ENCODE measurements around the gene SLC12A3. TPM values are rescaled to one million over a fixed set of nuclear protein-coding genes. Genes with fewer than 3 reads are reported as not detected.

SLC12A3 gene
- polyA plus RNA-seq, 2 of the 4 experiments (the other 2 are of a cell fraction): 0.08 to 0.09 TPM

DNA sequence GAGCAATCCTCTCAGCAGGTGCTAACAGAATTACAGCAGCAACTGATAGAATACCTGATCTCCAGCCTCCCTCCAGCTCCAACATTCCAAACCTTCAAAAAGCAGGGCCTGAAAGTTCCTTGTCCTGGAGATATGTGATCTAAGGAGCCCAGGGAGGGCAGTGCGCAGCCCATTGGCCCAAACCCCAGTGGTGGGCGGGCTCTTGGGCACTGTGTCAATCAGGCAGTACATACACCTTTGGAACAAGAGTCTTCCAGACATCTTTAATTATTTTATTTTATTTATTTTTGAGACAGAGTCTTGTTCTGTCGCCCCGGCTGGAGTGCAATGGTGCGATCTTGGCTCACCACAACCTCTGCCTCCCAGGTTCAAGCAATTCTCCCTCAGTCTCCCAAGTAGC lies 24.2 kb downstream of the SLC12A3 start:
- 95% methylated on average over 5 of the region's 5 CpGs for WGBS (ENCODE audit: missing lambda C conversion rate)
- no peak overlapping the region for H3K4me3 ChIP-seq
- ChIA-PET CTCF (no interaction called here), POLR2A (no interaction called here)
- H3K4me2 ChIP-seq: no peak overlapping the region
- no peaks in the 10 kb centered on the region for H3K4me1 ChIP-seq
- TF ChIP-seq ZFP36 (IDR thresholded peaks at IDR 0.05; ENCODE audit: borderline replicate concordance, partially characterized antibody) (no peak), POLR2A (IDR thresholded peaks at IDR 0.05; ENCODE audit: low read length) (no peak), RARB (CRISPR knock-in tag; IDR thresholded peaks at IDR 0.05) (no peak), CBX8 (IDR thresholded peaks at IDR 0.05) (no peak), NPAS2 (CRISPR knock-in tag; IDR thresholded peaks at IDR 0.05; ENCODE audit: borderline replicate concordance) (no peak), NFE2L2 (conservative IDR thresholded peaks at IDR 0.05; ENCODE audit: low read length) (no peak), RCOR1 (IDR thresholded peaks at IDR 0.05; ENCODE audit: low read depth, low read length) (no peak), KDM5A (IDR thresholded peaks at IDR 0.05) (no peak), JUNB (IDR thresholded peaks at IDR 0.05) (no peak), JUN (IDR thresholded peaks at IDR 0.05) (no peak), FOXS1 (CRISPR knock-in tag; IDR thresholded peaks at IDR 0.05) (no peak), KDM1A (IDR thresholded peaks at IDR 0.05; ENCODE audit: low read depth) (no peak)
- TF ChIP-seq, protein P1, sequence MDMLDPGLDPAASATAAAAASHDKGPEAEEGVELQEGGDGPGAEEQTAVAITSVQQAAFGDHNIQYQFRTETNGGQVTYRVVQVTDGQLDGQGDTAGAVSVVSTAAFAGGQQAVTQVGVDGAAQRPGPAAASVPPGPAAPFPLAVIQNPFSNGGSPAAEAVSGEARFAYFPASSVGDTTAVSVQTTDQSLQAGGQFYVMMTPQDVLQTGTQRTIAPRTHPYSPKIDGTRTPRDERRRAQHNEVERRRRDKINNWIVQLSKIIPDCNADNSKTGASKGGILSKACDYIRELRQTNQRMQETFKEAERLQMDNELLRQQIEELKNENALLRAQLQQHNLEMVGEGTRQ (IDR thresholded peaks at IDR 0.05): no peak
- DNase-seq (ENCODE audit: low read depth in 1 of 2, low spot score in 1 of 2): no peak
- H3K9me3 ChIP-seq: no peaks in the 10 kb centered on the region
- no peak overlapping the region for H3K27ac ChIP-seq
- ATAC-seq: peak; percentile 39 to 75; a peak in 3 of 6 replicates
- no peak for FAIRE-seq

DNA sequence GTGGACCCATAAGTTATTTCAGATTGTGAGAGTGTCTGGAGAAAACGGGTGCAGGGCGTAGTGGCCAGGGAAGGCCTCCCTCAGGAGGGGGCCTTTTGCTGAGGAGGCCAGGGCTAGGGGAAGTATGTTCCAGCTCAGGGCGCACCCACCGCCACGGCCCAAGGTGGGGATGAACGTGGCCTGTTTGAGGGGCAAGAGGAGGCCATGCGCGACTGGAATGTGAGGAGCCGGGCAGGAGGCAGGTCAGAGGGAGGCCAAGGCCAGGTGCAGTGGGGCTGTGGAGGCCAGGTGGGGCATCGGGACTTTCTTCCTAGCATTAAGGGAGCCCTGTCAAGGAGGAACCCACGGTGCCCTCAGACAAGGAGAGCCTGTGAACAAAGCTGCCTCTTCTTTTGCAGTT lies 26.7 kb downstream of the SLC12A3 start:
- WGBS (ENCODE audit: missing lambda C conversion rate): 71% methylated on average over 11 of the region's 11 CpGs
- ChIA-PET CTCF (interaction anchor here (2.4 kb wide), 1 partner anchor 24 kb away, joined by 6 read pairs; no protein-coding TSS in a partner anchor), POLR2A (no interaction called here)

DNA sequence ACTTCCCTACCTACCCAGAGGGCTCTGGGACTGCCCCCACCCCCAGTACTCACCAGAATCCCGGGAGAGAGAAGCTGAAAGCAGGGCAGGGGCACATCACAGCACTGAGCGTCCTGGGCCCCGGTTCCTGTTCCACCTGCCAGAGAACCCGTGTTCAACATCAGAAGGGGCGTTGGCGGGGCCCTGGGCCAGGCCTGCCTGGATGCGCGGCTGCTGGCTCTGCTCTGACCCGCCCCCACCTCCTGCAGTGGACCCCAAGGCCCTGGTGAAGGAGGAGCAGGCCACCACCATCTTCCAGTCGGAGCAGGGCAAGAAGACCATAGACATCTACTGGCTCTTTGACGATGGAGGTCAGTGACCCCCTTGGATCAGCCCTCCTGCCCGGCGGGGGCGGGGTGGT lies 27.7 kb downstream of the SLC12A3 start:
- H3K4me2 ChIP-seq: no peak overlapping the region
- DNase-seq (ENCODE audit: low read depth in 1 of 2, low spot score in 1 of 2): no peak
- H3K27ac ChIP-seq: no peak overlapping the region
- TF ChIP-seq EHF (CRISPR knock-in tag; IDR thresholded peaks at IDR 0.05): no peak
- no peak for TF ChIP-seq SMC3 (IDR thresholded peaks at IDR 0.05)
- TF ChIP-seq, protein P2, sequence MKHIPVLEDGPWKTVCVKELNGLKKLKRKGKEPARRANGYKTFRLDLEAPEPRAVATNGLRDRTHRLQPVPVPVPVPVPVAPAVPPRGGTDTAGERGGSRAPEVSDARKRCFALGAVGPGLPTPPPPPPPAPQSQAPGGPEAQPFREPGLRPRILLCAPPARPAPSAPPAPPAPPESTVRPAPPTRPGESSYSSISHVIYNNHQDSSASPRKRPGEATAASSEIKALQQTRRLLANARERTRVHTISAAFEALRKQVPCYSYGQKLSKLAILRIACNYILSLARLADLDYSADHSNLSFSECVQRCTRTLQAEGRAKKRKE (CRISPR knock-in tag; IDR thresholded peaks at IDR 0.05; ENCODE audit: low read depth): no peak
- no peak for TF ChIP-seq FOXS1 (CRISPR knock-in tag; IDR thresholded peaks at IDR 0.05)
- no peak for TF ChIP-seq GATA3 (IDR thresholded peaks at IDR 0.05; ENCODE audit: borderline replicate concordance)
- TF ChIP-seq NFE2L2 (conservative IDR thresholded peaks at IDR 0.05; ENCODE audit: low read length): no peak
- TF ChIP-seq ESRRA (IDR thresholded peaks at IDR 0.05; ENCODE audit: borderline replicate concordance, low read length): no peak
- TF ChIP-seq, protein P3, sequence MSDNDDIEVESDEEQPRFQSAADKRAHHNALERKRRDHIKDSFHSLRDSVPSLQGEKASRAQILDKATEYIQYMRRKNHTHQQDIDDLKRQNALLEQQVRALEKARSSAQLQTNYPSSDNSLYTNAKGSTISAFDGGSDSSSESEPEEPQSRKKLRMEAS (IDR thresholded peaks at IDR 0.05): no peak
- no peak for TF ChIP-seq ZC3H11A (IDR thresholded peaks at IDR 0.05)
- no peak for TF ChIP-seq EHMT2 (IDR thresholded peaks at IDR 0.05; ENCODE audit: low read depth)
- TF ChIP-seq MYC (IDR thresholded peaks at IDR 0.05; ENCODE audit: borderline replicate concordance, low read length): no peak
- TF ChIP-seq JUNB (IDR thresholded peaks at IDR 0.05): no peak
- no peak for TF ChIP-seq CBX2 (IDR thresholded peaks at IDR 0.05; ENCODE audit: borderline replicate concordance, low read depth)
- 61% methylated on average over 10 of the region's 14 CpGs for WGBS (ENCODE audit: missing lambda C conversion rate)
- no peak overlapping the region for H3K4me3 ChIP-seq
- POLR2A ChIA-PET: no interaction called here
- ATAC-seq: no peak; a peak in 2 of 6 replicates
- no peaks in the 10 kb centered on the region for H3K9me3 ChIP-seq
- no peak for FAIRE-seq
- no peaks in the 10 kb centered on the region for H3K4me1 ChIP-seq
- CTCF ChIA-PET: interaction anchor here (2.4 kb wide), 1 partner anchor 25 kb away, joined by 6 read pairs; no protein-coding TSS in a partner anchor

More for the DNA sequence above, 26.7 kb downstream of the SLC12A3 start:
- no peak for FAIRE-seq
- Histone ChIP-seq H3K4me2 (no peak overlapping the region), H3K4me1 (no peaks in the 10 kb centered on the region), H3K4me3 (no peak overlapping the region), H3K9me3 (no peaks in the 10 kb centered on the region), H3K27ac (no peak overlapping the region)
- TF ChIP-seq RFX5 (IDR thresholded peaks at IDR 0.05) (no peak), CHD4 (IDR thresholded peaks at IDR 0.05; ENCODE audit: borderline replicate concordance) (no peak), MAZ (IDR thresholded peaks at IDR 0.05; ENCODE audit: borderline replicate concordance, low read depth, low read length) (no peak), RCOR1 (IDR thresholded peaks at IDR 0.05; ENCODE audit: low read depth, low read length) (no peak), FOSL2 (IDR thresholded peaks at IDR 0.05) (no peak), FOSL2 (CRISPR knock-in tag; IDR thresholded peaks at IDR 0.05) (no peak), GATA3 (IDR thresholded peaks at IDR 0.05; ENCODE audit: borderline replicate concordance) (no peak)
- TF ChIP-seq, protein P2 (CRISPR knock-in tag; IDR thresholded peaks at IDR 0.05; ENCODE audit: low read depth): no peak
- DNase-seq (ENCODE audit: low read depth in 1 of 2, low spot score in 1 of 2): no peak
- ATAC-seq: 0 out of 6 replicates have a peak, but pooled peaks of 1 of the 2 experiments have one; percentile 17

Data from A549 (cell line).